Daoy (cell line): ENCODE measurements around the gene RASSF1. TPM values are rescaled to one million over a fixed set of nuclear protein-coding genes. Genes with fewer than 3 reads are reported as not detected.
"Not testable (repeated sequence)": the region's sequence is repeated elsewhere in the genome, so short reads cannot be mapped to it uniquely, and the experiment has no call there.

Experiments
- DNase-seq: peaks from one replicate; pipeline ENCODE4 v3.0.0-alpha.2; 2015; ENCODE audit warnings: low read depth
- total RNA-seq: library from RNA; depleted of rRNA; stranded (reverse); fragments of >200 nt; shearing (Covaris generic); gene quantifications from 2 replicates; pipeline ENCODE4 v1.2.3, GENCODE V29; 2014

RASSF1 gene
- total RNA-seq, 1 experiment from 2014 or later: 12.7 TPM

DNA sequence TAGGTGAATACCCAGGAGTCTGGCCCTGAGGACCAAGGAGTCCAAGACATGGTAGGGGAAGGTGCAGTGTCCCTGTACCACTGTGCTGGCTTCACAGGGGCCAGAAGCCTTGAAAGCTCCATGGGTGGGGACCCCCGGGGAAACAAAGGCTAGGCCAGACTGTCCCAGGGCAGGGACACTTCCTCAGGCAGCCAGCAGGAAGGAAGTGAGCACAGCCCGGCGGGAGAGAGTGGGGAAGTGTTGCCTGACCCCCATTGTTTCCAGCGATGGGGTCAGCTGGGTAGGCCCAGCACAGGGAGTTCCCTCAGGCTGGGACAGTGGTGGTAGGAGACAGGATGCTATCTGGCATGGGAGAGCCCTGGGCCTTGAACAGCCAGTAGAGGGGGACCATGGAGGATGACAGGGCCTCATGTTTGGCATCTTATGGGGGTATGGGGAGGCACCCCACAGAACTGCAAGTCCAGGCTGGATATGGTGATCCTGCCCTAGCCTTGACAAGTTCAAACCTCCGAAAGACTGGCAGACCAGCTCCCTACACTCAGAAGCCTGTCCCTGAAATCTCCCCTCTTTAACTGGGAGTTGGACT is 16.9 kb downstream of the RASSF1 start:
- no peak for DNase-seq

DNA sequence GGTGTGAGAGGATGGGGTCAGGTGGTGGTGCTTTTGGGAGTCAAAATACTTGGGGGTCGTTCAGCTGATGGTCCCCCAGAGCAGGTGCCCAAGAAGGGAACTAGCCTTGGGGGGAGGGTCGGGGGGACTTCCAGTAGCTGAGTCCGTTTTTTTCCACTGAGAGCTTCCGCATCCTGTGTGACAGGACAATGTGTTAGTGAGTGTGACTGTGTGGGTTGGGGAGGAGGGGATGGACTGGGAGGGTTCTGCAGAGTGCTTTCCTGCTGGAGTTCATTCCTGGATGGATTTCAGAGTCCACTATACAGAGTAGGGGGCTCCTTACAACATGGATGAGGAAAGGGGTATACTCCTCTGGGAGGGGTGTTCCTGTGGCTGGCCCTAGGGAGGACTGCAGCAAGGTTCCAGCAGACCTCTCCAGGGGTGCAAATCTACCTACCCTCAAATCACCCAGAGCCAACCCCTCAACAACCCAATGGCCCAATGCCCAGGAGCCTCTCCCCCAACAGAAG is 17.5 kb downstream of the RASSF1 start:
- DNase-seq: no peak

DNA sequence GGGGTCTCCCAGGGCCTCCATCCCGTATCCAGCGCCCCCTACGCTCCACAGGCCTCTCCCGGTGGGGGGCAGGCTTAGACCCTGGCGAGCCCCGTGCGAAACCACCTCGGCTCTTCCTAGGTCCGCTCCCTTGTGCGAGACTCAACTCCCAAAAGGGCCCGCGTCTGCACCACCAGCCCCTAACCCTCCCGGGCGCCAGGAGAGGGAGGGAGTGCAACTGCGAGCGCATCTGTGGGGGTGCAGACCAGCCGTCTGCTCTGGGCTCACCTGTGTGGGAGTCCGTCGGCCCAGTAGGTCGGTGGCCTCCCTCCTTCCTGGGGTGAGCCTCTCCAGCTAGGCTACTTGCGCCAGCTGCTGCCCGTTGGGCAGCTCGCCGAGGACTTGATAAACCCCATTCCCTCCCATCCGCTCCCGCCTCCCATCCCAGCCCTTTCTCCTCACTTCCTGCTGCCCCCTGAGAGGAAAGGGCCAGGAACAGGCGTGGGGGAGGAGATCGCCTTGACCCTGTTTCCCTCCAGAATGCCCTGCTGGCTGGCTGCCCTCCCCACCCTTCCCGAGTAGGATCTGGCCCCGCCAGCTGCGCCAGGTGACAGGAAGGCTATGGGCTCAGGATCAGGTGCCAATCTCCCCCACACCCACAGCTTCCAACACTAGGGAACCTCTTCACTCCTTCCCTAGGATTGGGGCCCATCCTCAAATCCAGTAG is 18.1 kb downstream of the RASSF1 start, which contains the start of gene HYAL2:
HYAL2 (minus strand) TSS at position 360 of the 706 bp plus-strand sequence. CDS start 2,256 bp downstream, outside the sequence.
- DNase-seq: no peak

DNA sequence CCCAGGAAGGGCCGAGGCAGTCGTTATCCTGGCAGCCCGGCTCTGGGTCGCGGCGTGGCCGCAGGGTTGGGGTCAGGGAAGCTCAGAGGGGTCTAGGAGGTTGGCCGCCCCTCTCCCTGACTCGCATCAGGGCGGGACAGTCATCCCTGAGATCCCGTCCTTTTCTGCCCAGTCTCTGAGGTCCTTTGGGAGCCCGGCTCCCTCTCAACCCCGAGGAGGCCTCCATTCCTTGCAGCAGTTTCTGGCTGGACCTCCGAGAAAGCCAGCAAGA is 18.6 kb downstream of the RASSF1 start:
- DNase-seq: no peak

DNA sequence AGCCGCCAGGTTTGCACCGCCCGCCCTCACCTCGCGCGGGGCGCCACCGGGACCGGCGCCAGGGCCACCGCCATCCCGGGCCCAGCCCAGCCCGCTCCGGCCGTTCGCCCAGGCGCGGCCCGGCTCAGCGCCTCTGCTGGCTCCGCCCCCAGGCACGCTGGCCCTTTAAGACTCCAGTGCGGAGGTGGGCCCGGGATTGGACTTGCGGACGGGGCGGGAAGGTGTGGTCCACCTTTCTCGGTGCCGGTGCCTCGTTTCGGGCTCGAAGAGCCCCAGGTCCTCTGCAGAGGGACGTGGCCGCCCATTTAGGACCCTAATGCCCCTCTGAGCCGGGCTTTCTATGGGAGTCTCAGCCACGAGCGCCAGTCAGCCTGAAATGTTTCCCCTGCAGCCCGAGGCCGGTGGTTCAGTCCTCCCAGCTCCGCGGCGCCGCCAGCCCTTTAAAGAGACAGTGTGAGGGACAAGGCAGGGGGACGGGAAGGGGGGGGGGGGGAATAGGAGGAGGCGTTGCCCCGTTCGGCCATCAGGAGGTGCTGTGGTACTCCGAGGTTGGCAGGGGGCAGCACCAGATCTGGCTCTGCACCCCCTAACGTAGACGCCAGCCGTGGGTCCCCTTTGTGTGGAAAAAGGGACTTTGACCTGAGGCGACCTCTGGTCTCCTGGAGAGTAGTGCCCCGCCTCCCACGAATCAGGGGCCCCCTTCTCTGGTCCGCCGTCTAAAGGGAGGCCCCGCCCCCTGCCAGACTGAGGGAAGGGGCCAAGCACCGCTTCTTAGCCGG is 19.1 kb downstream of the RASSF1 start:
- DNase-seq: peak; percentile 88

DNA sequence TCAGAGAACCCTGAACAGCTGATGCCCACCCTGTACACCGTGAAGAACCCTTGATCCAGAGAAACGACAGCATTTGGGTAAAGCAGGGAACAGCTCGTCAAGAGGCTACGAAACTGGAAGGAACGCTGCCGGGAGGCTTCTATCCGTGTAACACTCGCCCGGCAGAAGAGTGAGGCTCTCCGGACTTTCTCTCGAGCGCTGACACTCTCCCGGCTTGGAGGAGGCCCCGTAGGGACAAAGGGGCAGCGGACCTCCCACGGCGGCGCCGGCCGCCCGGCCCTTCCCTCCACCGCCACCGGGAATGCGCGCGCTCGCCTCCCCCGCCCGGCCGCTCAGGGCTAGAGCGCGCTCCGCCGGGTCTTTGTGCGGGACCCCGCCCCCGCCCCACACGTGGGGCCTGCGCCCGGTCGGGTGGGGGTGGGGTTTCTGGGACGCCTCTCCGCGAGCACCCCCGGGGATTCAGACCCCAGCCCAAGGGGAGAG is 19.7 kb downstream of the RASSF1 start:
- DNase-seq: peak; percentile 71

DNA sequence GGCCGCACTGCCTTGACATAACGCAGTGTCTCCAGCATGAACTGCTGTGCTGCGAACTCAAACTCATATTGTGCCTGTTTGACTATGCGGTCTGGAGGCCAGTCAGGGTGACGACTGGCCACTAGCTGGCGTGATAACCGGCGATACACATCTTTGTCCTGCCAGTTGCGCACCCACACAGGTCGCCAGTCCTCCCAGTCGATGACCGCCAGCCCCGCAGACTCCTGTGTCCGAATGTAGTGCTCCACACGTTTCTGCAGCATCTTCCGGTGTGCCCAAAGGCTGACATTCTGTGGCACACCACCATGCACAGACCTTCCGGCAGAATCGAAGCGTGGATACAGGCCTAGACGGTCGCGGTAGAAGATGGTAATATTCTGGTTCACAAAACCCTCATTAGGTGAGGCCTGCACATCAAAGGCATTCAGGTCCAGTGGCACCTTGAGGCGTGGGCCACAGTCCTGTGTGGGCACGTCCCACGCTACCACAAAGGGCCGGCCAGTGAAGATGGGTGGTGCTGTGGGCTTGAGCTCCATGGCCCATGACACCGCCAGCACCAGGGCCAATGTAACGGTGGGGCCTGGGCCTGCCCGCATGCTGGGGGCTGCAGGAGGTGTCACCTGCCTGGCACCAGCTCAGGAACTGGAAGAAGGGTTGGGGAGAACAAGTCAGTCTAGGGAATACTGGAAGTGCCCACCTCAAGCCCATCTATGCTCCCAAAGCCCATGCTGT is 20.6 kb downstream of the RASSF1 start:
- DNase-seq: no peak

DNA sequence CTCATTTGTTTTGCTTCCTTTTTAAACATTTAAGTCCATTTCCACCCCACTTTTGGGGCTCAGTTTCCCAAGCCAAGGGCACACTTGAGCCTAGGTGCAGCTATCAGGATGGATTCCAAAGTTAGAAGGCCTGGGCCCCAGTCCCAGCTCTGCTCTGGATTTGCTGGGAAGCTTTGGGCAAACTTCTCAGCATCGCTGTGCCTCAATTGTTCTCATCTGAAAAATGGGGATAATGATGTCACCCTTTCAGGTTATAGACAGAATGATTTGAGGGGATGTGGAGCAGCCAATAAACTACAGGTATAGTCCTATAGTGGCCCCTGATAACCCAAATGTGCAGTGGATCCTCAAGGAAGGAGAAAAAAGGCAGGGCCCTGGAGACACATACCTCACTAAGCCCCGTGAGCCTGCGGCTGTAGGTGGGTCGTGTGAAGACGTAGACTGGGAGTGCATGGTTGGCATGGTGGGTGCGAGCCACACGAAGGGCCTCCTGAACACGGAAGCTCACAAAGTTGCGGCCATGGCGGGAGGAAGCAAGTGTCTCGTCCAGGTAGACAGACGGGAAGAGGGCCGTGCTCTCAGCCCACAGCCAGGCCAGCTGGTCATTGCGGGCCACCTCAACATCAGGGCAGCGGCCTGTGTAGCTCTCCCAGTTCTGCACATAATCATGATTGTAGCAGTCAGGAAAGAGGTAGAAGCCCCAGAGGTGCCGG is 21.3 kb downstream of the RASSF1 start:
- DNase-seq: no peak

DNA sequence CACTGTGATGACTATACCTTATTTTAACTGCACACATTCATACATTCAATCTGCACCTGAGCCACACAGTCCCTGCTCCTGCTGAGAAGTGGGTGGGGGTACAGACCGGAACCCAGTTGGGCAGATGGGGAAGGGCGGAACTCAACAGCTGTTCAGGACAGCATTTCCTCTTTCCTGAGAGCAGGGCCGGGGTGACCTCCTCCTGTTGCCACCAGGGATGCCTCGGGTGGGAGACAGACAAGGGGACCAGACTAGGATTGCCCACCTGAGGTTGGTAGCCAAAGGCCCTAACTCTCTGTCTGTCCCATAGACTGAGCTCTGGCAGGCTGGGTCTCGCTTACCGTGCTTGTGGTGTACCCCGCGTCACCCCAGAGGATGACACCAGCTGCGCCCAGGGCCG is 22.0 kb downstream of the RASSF1 start:
- no peak for DNase-seq

DNA sequence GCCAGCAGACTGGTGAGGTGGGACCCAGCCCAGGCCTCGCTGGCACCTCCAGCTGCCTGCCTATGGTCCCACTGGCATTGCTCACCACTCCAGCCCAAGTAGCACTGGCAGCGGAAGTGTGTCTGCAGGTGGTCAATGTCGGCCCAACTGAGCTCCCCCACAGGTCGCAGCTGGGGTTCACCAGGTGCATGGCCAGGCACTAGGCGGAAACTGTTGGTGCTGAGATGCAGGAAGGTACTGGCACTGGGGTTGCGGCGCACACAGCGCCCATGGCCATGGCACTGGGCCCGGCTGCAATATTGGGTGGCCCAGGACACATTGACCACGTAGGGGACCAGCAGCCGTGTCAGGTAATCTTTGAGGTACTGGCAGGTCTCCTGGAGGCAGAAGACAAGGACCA is 22.5 kb downstream of the RASSF1 start:
- no peak for DNase-seq

DNA sequence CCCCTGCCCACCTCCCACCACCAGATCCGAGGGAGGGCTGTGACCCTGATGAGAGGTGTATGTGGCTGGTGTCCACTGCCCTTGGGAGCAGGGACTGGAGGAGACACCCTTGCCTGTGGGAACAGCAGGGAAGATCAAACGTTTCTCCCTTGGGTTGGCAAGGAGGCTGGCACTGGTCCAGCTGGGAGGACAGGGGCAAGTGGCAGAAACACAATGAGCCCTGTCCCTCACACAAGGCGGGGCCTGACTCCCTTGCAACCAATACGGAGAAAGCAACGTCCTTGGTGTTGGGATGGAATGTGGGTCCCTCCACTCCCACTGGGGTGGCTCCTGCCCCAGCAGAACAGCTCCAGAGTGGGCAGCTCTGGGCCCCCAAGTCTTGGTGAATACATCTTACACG is 23.3 kb downstream of the RASSF1 start:
- no peak for DNase-seq

DNA sequence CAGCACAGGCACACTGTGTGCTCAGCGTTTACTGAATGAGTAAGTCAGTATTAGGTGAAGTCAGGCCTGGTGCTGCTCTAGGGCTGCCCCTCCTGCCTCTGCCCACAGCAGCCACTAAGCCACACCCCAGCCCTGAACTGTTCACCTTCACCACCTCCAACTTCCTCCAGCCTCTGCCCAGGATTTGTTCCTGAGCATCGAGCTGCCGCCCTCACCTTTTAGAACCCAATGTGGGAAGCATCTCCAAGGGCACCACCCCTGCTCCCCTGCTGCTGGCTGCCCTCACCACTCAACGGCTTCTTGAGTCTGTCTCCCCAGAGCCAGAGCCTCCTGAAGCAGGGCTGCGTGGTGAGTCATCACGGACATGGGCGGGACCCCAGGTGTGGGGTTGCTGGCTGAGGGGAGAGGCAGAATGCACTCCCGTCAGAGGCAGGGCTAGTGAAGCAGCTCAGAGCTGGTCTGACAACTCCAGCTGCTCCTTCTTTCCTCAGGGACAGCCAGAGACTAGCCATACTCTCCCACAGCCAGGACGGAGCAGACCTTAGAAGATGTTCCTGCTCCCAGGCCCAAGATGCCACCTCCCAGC is 23.9 kb downstream of the RASSF1 start:
- DNase-seq: peak; percentile 86

DNA sequence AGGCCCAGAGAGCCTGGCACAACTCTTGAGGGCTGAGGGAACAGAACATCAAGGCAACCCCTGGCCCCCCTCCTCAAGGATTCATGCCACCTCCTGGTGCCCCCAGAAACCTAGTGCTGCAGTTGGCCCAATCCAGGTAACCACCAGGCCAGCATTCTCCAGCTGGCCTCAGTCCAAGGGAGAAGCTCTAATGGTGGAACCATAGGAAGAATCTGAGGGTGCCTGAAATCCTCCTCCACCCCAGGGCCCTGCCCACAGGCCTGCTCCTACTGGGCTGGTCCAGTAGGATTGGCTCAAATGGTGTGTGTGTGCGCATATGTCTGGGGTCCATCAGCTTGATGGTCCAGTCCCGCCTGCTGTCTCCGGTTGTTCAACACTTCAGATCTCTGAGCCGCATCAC is 25.8 kb downstream of the RASSF1 start:
- DNase-seq: no peak

DNA sequence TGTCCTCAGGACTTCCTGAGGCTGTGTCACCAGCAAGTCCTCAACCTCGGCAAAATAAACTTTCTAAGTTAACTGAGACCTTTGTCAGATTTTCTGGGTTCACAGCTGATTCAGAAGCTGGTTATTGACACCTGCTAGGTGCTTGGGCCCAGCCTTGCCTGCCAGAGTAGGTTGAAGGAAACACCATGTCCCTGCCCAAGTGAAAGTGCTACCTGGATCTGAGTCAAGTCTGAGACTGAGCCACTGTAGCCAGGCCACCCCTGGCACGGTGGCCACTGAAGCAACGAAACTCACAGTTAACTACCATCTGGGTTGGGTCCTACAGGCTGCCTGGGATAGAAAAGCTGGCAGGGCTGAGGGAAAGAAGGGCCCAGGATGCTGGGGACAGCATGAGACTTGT is 26.3 kb downstream of the RASSF1 start:
- DNase-seq: no peak

DNA sequence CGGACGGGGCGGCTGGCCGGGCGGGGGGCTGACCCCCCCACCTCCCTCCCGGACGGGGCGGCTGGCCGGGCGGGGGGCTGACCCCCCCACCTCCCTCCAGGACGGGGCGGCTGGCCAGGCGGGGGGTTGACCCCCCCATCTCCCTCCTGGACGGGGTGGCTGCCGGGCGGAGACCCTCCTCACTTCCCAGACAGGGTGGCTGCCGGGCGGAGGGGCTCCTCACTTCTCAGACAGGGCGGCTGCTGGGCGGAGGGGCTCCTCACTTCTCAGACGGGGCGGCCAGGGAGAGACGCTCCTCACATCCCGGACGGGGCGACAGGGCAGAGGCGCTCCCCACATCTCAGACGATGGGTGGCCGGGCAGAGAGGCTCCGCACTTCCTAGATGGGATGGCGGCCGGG is 28.6 kb downstream of the RASSF1 start:
- not testable (repeated sequence) for DNase-seq

DNA sequence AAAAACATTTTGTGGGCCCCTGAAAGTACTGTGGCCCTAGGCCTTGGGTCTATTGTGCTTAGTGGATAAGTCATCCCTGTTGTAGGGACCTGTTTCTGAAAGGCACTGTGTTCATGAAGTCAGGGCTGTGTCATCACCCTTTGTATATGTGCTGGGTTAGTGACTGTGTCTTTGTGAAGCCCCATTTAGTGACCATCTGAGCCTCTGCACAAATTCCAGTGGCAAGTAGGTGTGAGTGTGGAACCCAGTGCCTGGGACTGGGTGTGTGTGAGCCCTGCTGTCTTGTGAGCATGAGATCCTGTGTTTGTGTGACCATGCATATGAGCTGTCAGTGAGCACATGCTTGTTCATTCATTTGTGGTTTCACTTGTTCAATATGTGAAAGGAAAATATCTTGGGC is 36.0 kb downstream of the RASSF1 start:
- DNase-seq: no peak

DNA sequence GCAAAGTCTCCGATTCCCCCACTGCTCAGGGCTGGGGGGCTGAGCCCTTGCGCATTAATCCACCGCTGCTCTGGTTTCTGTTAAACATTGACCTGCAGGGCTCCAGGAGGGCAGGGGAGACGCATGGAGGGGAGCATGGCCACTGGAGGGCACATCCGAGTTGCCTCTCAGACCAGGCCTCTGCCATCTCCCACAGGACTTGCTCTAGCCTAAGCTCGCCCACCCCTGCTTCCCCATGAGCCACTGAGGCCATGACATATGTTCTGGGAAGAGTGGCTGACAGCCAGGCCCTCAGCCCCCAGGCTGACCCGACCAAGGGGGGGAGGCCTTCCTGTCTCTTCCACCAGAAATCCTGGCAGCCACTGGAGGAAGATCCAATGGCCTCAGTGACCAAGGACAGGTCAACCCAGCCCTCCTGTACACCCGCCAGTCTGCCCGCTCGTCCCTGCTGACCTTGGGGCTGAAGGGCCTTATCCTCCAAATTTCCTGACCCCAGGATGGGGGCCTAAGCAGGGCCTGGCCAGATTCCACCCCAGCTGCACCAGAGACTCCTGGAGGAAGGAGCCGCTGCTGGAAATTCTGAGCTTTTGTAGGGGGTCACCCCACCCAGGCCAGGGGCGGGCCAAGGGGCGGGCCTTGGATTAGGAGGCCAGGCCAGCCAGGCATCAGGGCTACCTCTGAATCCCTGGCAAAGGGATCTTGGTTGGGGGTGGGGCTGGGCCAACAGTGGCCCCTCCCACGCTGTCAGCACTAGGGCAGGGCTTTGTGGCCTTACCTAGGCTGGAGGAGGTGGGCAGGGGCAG is 37.4 kb downstream of the RASSF1 start, which contains the start of gene HYAL1:
HYAL1 (minus strand) TSS at position 562 of the 803 bp plus-strand sequence. CDS start 618 bp downstream, outside the sequence.
- DNase-seq: no peak

DNA sequence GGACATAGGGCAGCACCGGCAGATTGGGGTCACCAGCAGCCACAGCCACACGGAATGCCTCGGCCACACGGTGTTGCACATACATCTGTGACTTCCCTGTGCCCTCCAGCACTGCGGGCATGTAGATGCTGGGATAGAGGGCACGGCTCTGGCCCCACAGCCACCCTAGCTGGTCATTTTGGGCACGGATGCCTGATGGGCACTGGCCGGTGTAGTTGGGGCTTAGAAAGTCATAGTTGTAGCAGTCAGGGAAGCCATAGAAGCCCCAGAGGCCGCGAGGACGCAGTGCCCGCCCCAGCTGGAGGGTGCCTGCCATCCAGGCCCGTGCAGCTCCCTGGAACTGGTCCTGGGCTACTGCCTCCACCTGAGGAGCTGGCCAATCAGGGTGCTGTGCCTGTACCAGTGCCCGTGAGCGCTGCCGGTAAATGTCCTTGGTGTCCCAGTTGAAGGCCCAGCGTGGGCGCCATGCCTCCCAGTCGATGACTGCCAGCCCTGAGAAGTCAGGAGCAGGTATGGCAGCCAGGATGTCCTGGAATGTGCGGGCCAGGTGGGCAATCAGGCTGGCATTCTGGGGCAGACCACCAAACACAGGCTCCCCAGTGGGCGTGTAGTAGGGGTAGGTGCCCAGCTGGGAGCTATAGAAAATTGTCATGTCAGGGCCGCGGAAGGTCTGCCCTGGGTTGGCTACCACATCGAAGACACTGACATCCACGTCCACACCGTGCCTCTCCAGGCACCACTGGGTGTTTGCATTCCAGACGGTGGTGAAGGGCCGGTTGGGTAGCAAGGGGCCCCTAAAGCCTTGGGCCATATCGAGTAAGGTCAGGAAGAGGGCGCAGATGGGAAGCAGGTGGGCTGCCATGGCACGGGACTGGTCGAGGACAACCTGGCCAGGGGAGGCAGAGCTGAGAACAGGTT is 38.3 kb downstream of the RASSF1 start:
- DNase-seq: no peak

DNA sequence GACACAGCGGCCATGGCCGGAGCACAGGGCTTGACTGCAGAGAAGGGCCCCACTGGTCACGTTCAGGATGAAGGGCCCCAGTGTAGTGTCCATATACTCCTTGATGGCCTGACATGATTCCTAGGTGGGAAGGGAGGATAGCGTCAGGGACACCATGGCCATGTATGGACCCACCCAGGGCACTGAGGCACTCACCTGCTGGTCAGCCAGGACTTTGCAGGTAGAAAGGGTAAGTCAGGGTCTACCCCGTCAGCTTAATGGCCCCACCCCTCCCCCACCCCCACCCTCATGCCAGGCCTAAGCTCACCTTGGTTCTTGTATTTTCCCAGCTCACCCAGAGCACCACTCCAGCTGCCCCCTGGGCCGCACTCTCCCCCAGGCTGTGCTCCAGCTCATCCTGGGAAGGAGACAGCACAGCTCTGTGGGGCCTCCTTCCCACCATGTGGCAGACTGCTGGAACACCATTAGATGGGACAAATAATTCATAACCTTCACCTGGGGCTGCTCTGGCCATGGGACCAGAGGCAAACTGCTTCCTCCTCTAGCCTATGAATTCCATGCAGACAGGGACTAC is 39.9 kb downstream of the RASSF1 start:
- DNase-seq: no peak
